ENCODE results near the gene PODN. TPM values are rescaled to one million over a fixed set of nuclear protein-coding genes. Genes with fewer than 3 reads are reported as not detected.
A peak's percentile ranks its signal among the peaks of the same experiment; 100 is the strongest.

Gene PODN, protein sequence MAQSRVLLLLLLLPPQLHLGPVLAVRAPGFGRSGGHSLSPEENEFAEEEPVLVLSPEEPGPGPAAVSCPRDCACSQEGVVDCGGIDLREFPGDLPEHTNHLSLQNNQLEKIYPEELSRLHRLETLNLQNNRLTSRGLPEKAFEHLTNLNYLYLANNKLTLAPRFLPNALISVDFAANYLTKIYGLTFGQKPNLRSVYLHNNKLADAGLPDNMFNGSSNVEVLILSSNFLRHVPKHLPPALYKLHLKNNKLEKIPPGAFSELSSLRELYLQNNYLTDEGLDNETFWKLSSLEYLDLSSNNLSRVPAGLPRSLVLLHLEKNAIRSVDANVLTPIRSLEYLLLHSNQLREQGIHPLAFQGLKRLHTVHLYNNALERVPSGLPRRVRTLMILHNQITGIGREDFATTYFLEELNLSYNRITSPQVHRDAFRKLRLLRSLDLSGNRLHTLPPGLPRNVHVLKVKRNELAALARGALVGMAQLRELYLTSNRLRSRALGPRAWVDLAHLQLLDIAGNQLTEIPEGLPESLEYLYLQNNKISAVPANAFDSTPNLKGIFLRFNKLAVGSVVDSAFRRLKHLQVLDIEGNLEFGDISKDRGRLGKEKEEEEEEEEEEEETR
- 10 to 100 TPM in 5 of 6 experiments, 1 to 10 TPM in 1; 9.4 to 12.9 (median 10.8) TPM for total RNA-seq (2021; fragmentation: NEBNext Ultra II Directional; extraction: Animal tissue kit (Norgen Biotek cat#: 25700))
- long read RNA-seq, partial matches to known transcripts, result 1 of 5 reads
- long read RNA-seq, other reads (novel, unspliced or antisense), result 4 of 5 reads

DNA sequence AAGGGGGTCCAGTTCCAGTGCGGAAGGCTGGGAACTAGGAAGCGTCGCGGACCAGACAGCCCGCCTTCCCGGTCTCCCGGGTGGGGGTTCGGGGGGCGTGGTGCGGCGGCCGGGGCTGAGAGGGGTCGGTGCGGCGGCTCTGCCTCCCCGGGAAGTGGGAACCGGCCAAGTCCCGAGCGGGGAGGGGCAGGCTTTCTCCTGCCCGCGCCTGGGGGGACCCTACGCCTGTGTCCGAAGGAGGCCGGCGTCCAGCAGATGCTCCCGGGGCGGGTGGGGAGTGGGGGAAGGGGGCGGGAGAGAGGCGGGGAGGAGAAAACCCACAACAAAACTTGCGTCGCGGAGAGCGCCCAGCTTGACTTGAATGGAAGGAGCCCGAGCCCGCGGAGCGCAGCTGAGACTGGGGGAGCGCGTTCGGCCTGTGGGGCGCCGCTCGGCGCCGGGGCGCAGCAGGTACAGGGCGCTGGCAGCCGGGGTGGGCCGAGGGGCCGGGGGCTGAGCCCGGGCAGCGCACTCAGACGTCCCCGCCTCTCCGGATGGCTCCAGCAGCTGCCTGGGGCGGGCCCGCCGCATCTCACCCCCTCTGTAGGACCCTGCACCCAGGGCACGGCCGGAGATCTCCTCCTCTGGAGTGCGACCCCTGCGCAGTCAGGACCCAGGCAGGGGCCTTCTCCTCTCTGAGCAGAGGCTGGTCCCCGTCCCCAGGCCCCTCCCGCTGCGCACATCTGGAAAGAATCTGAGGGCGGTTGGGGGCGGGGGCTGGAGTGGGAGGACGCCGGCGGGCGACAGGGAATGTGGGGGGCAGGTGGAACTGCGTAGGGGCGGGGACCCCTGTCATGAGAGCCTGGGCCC is at the start of gene PODN:
Gene PODN (plus strand): TSS at position 355 of the 849 bp plus-strand sequence. CDS start 7,643 bp downstream, outside the sequence.
- Mint-ChIP-seq H3K27me3 (ENCODE audit: insufficient read depth) (peaks cover 4% of the 10 kb centered on the region; the same call in 1 of the 2 replicates), H3K4me1 (ENCODE audit: low read depth) (peaks cover 37% of the 10 kb centered on the region), H3K9me3 (no peaks in the 10 kb centered on the region), H3K36me3 (ENCODE audit: low read depth) (no peaks in the 10 kb centered on the region), H3K27ac (peak within 1 kb of the TSS; percentile 73), H3K4me3 (peak within 1 kb of the TSS; percentile 80)
- TF ChIP-seq, protein P1, sequence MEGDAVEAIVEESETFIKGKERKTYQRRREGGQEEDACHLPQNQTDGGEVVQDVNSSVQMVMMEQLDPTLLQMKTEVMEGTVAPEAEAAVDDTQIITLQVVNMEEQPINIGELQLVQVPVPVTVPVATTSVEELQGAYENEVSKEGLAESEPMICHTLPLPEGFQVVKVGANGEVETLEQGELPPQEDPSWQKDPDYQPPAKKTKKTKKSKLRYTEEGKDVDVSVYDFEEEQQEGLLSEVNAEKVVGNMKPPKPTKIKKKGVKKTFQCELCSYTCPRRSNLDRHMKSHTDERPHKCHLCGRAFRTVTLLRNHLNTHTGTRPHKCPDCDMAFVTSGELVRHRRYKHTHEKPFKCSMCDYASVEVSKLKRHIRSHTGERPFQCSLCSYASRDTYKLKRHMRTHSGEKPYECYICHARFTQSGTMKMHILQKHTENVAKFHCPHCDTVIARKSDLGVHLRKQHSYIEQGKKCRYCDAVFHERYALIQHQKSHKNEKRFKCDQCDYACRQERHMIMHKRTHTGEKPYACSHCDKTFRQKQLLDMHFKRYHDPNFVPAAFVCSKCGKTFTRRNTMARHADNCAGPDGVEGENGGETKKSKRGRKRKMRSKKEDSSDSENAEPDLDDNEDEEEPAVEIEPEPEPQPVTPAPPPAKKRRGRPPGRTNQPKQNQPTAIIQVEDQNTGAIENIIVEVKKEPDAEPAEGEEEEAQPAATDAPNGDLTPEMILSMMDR (IDR thresholded peaks at IDR 0.05), result no peak
- no peak for DNase-seq

DNA sequence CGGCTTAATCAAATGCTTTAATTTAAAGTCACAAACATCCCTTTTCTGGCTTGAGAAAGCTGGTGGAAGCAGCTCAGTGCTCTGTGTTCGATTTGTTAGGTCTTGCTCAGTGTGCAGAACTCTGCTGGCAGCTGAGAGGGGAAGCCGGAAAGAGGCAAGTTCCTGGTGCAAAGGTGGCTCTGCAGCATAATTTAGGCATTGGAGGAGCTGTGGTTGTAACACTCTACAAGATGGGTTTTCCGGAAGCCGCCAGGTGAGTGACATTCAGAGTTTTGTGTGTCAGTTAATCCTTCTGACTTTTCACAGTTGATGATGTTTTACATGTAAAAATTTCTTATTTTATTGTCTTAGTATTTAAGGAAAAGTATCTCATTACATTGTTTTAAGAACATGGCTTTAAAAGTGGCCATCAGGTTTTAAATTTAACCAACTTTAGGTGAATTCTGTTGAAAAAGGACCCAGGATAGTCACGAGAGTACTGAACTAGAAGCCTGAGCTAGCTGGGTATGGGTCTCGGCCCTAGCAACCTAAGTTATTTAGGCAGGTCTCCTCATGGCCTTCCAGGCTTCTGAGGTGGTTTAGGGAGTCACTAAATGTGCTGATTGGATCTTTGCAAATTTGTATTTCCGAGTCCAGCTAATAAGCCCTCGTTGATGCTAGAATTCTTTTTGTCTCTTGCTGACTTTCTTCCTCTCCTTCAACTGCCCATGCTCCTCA is 47.1 kb upstream of the PODN start:
- H3K9me3 Mint-ChIP-seq, result no peaks in the 10 kb centered on the region
- H3K4me3 Mint-ChIP-seq, result peak overlapping the region; percentile 93
- peaks cover 2% of the 10 kb centered on the region; the same call in 1 of the 2 replicates for H3K27me3 Mint-ChIP-seq (ENCODE audit: insufficient read depth)
- TF ChIP-seq, protein P1 (IDR thresholded peaks at IDR 0.05), result no peak
- peak overlapping the region; percentile 69 for H3K27ac Mint-ChIP-seq
- peaks cover 5% of the 10 kb centered on the region; the same call in 1 of the 2 replicates for H3K36me3 Mint-ChIP-seq (ENCODE audit: low read depth)
- DNase-seq, result peak; percentile 92
- peaks cover 35% of the 10 kb centered on the region for H3K4me1 Mint-ChIP-seq (ENCODE audit: low read depth)

DNA sequence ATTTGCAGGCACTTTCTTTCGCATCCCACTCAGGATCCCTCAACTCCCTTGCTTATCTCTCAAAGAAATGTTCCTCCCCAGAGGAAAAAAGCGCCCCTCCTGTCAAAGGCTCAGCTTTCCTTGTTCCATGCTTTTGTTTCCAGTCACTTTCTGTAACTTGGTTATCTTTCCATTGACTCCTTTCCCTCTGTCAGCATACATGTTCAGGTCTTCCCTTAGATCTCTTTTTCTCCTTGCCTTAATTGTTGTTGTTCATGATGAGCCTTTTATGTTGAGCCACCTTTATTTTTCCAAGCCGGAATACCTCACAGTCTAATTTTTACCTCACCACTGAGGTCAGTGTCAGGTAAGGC is 46.5 kb upstream of the PODN start:
- Mint-ChIP-seq H3K9me3 (no peaks in the 10 kb centered on the region), H3K27ac (peak overlapping the region; percentile 69), H3K36me3 (ENCODE audit: low read depth) (peaks cover 5% of the 10 kb centered on the region; the same call in 1 of the 2 replicates), H3K4me3 (peak overlapping the region; percentile 93), H3K27me3 (ENCODE audit: insufficient read depth) (peaks cover 2% of the 10 kb centered on the region; the same call in 1 of the 2 replicates), H3K4me1 (ENCODE audit: low read depth) (peaks cover 35% of the 10 kb centered on the region)
- no peak for DNase-seq
- TF ChIP-seq, protein P1 (IDR thresholded peaks at IDR 0.05), result no peak

DNA sequence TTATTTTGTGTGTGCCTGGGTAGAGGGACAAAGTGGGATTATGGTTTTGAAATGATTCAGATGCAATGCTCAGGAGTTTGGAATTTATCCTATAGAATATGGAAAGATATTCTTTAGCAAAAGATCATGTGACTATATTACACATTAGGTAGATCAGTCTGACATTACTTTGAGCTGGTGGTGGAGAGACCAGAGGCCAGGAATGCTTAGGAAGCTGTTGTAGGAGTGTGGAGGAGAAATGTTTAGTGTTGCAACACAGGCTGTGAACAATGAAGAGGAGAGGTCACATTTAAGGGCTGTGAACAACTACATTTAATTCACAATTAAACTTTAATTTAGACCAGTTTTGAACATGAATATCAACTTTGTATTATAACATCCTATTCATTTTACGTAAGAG is 45.3 kb upstream of the PODN start:
- H3K4me3 Mint-ChIP-seq, result peak overlapping the region; percentile 93
- peaks cover 2% of the 10 kb centered on the region; the same call in 1 of the 2 replicates for H3K27me3 Mint-ChIP-seq (ENCODE audit: insufficient read depth)
- no peak for DNase-seq

More for the DNA sequence above, 45.3 kb upstream of the PODN start:
- peak overlapping the region; percentile 28 for H3K27ac Mint-ChIP-seq
- TF ChIP-seq, protein P1 (IDR thresholded peaks at IDR 0.05), result no peak
- H3K36me3 Mint-ChIP-seq (ENCODE audit: low read depth), result peaks cover 5% of the 10 kb centered on the region; the same call in 1 of the 2 replicates
- no peaks in the 10 kb centered on the region for H3K9me3 Mint-ChIP-seq
- H3K4me1 Mint-ChIP-seq (ENCODE audit: low read depth), result peaks cover 35% of the 10 kb centered on the region
